Liver (tissue), 9 donors: ENCODE measurements around the gene SEMA5A. TPM values are rescaled to one million over a fixed set of nuclear protein-coding genes. Genes with fewer than 3 reads are reported as not detected.

Experiments
- DNase-seq: peaks from one replicate; pipeline ENCODE4 v3.0.0-alpha.2; 2017; ENCODE audit warnings: low spot score
- H3K27ac ChIP-seq, 2 donors: one replicate each; pipeline ENCODE4 v1.7.0; 2013; ENCODE audit warnings: inconsistent platforms in 2 of 2, low read length in 2 of 2, control low read depth in 1 of 2, low read depth in 1 of 2, mild to moderate bottlenecking in 1 of 2
- H3K27me3 ChIP-seq, 4 donors: one replicate each; pipeline versions ENCODE4 v1.6.1 to v1.7.0; 2013; ENCODE audit warnings: low read length in 3 of 4, inconsistent platforms in 1 of 4, mild to moderate bottlenecking in 1 of 4, moderate library complexity in 1 of 4; ENCODE audit not compliant: control insufficient read depth in 4 of 4, insufficient read depth in 4 of 4
- H3K36me3 ChIP-seq, 4 donors: one replicate each; pipeline versions ENCODE4 v1.6.1 to v1.7.0; 2013; ENCODE audit warnings: low read length in 3 of 4, mild to moderate bottlenecking in 3 of 4, low read depth in 1 of 4, moderate library complexity in 1 of 4; ENCODE audit not compliant: control insufficient read depth in 4 of 4, insufficient read depth in 3 of 4
- H3K4me1 ChIP-seq, 4 donors: one replicate each; pipeline versions ENCODE4 v1.6.1 to v1.7.0; 2013; ENCODE audit warnings: low read length in 3 of 4, mild to moderate bottlenecking in 3 of 4, moderate library complexity in 1 of 4; ENCODE audit not compliant: control insufficient read depth in 4 of 4, insufficient read depth in 4 of 4
- H3K4me3 ChIP-seq, 3 donors: one replicate each; pipeline versions ENCODE4 v1.6.1 to v1.7.0; 2013; ENCODE audit warnings: low read length in 3 of 3, control low read depth in 1 of 3, low read depth in 1 of 3, mild to moderate bottlenecking in 1 of 3
- H3K9ac ChIP-seq, 2 donors: one replicate each; pipeline ENCODE4 v1.7.0; 2013; ENCODE audit warnings: low read length in 2 of 2, mild to moderate bottlenecking in 2 of 2, moderate library complexity in 2 of 2, control low read depth in 1 of 2, low read depth in 1 of 2
- H3K9me3 ChIP-seq, 4 donors: one replicate each; pipeline versions ENCODE4 v1.6.1 to v1.7.0; 2013; ENCODE audit warnings: low read length in 3 of 4; ENCODE audit not compliant: control insufficient read depth in 4 of 4
- CTCF ChIP-seq: fragments of 150-350 bp; IDR thresholded peaks from 2 replicates; pipeline ENCODE4 v1.5.1; 2017; ENCODE audit warnings: improper control_type of control experiment, low read depth, low read length; ENCODE audit not compliant: missing input control
- EGR1 ChIP-seq, 2 donors: IDR thresholded peaks; 2 replicates each; pipeline ENCODE4 v1.6.1; 2016 to 2018; ENCODE audit warnings: antibody characterized with exemption in 2 of 2, low read depth in 2 of 2
- FOXA1 ChIP-seq: IDR thresholded peaks from 2 replicates; pipeline ENCODE4 v1.6.1; 2016; ENCODE audit warnings: antibody characterized with exemption
- FOXA2 ChIP-seq: IDR thresholded peaks from 2 replicates; pipeline ENCODE4 v1.6.1; 2016; ENCODE audit warnings: antibody characterized with exemption
- GABPA ChIP-seq, 2 donors: IDR thresholded peaks in 1 of 2; conservative IDR thresholded peaks in 1 of 2; 2 replicates each; pipeline ENCODE4 v1.6.1; 2016; ENCODE audit warnings: antibody characterized with exemption in 2 of 2, mild to moderate bottlenecking in 1 of 2, moderate library complexity in 1 of 2
- HNF4A ChIP-seq, 2 donors: conservative IDR thresholded peaks; 2 replicates each; pipeline ENCODE4 v1.6.1; 2016; ENCODE audit warnings: antibody characterized with exemption in 2 of 2, mild to moderate bottlenecking in 2 of 2
- HNF4G ChIP-seq: IDR thresholded peaks from 2 replicates; pipeline ENCODE4 v1.6.1; 2016; ENCODE audit warnings: antibody characterized with exemption
- JUND ChIP-seq, 2 donors: IDR thresholded peaks; 2 replicates each; pipeline ENCODE4 v1.6.1; 2016; ENCODE audit warnings: antibody characterized with exemption in 2 of 2
- NR2F2 ChIP-seq: IDR thresholded peaks from 2 replicates; pipeline ENCODE4 v1.6.1; 2016; ENCODE audit warnings: antibody characterized with exemption
- RAD21 ChIP-seq, 2 donors: IDR thresholded peaks; 2 replicates each; pipeline ENCODE4 v1.6.1; 2016; ENCODE audit warnings: antibody characterized with exemption in 2 of 2, mild to moderate bottlenecking in 2 of 2
- SP1 ChIP-seq: IDR thresholded peaks from 2 replicates; pipeline ENCODE4 v1.6.1; 2018; ENCODE audit warnings: antibody characterized with exemption, mild to moderate bottlenecking
- TAF1 ChIP-seq: conservative IDR thresholded peaks from 2 replicates; pipeline ENCODE4 v1.6.1; 2016; ENCODE audit warnings: antibody characterized with exemption, mild to moderate bottlenecking
- ZBTB33 ChIP-seq: IDR thresholded peaks from 2 replicates; pipeline ENCODE4 v1.6.1; 2016; ENCODE audit warnings: antibody characterized with exemption
- WGBS: extraction: QIAGEN DNeasy Blood & Tissue Kit; methylation state at CpG from one replicate; pipeline ENCODE4 v1.1.7; 2013; 5-methylcytosine and 5-hydroxymethylcytosine counted together
- polyA plus RNA-seq, 2 donors: library from polyadenylated mRNA; stranded (reverse) in 1 of 2; unstranded in 1 of 2; fragments of 200-250 nt in 1 of 2; fragments of >200 nt in 1 of 2; fragmentation: Nextera tagmentation in 1 of 2; extraction: Ambion mirVana in 1 of 2; gene quantifications; one replicate each; pipeline versions ENCODE4 v1.2.1 to v1.2.3, GENCODE V29; 2013 to 2015
- total RNA-seq, 2 donors: library from RNA; depleted of rRNA; stranded (reverse); fragments of >200 nt; gene quantifications; one replicate each; pipeline ENCODE4 v1.2.3, GENCODE V29; 2014
- donor health status: healthy.
- donor health status: healthy.
- donor health status: healthy.
- donor health status: healthy.
- donor health status: healthy.

The SEMA5A gene
- total and polyA plus RNA-seq, 4 donors: 1.1 to 5.8 (median 3.2) TPM

- H3K9me3 ChIP-seq: peaks cover 0 to 13% (median 8%) of the 10 kb centered on the region in 4 donors
- H3K27me3 ChIP-seq: no peaks in the 10 kb centered on the region
- H3K27ac ChIP-seq: no peak overlapping the region
- no peak overlapping the region for H3K9ac ChIP-seq
- peak overlapping the region in 1 of 3 donors; percentile 20 for H3K4me3 ChIP-seq
- WGBS: 63% methylated on average over 2 of the region's 2 CpGs
- TF ChIP-seq JUND (IDR thresholded peaks at IDR 0.05) (no peak), CTCF (no peak), HNF4A (conservative IDR thresholded peaks at IDR 0.05) (no peak), HNF4G (no peak)
- H3K36me3 ChIP-seq: no peaks in the 10 kb centered on the region
- no peak for DNase-seq
- H3K4me1 ChIP-seq: no peaks in the 10 kb centered on the region
Observed at GRCh38 chr5:9477537-9477936, 68.3 kb downstream of the SEMA5A start.

- Histone ChIP-seq H3K4me1 (no peaks in the 10 kb centered on the region), H3K9me3 (peaks cover 0 to 13% (median 8%) of the 10 kb centered on the region in 4 donors), H3K4me3 (no peak overlapping the region), H3K27me3 (no peaks in the 10 kb centered on the region), H3K27ac (no peak overlapping the region), H3K9ac (no peak overlapping the region), H3K36me3 (no peaks in the 10 kb centered on the region)
- WGBS: 82% methylated on average over 10 of the region's 10 CpGs
- no peak for DNase-seq
- TF ChIP-seq HNF4G (no peak), HNF4A (conservative IDR thresholded peaks at IDR 0.05) (no peak), NR2F2 (no peak), FOXA1 (no peak), JUND (IDR thresholded peaks at IDR 0.05) (no peak), CTCF (no peak), FOXA2 (no peak), GABPA (IDR thresholded peaks at IDR 0.05 in 1 of 2, conservative IDR thresholded peaks at IDR 0.05 in 1 of 2) (no peak), EGR1 (IDR thresholded peaks at IDR 0.05; ENCODE audit: low read depth in 2 of 2) (no peak), RAD21 (IDR thresholded peaks at IDR 0.05) (no peak), TAF1 (no peak), ZBTB33 (no peak), SP1 (no peak)
Observed at GRCh38 chr5:9474219-9475002, 71.5 kb downstream of the SEMA5A start.
